GM12875 (cell line): Measurements from ENCODE around the gene PACRG.

Source experiments
- H3K4me3 ChIP-seq: one replicate; pipeline ENCODE4 v1.5.1; 2011; ENCODE audit warnings: low read depth, low read length, control low read depth
- CTCF ChIP-seq: IDR thresholded peaks from 2 replicates; pipeline ENCODE4 v1.5.1; 2011; ENCODE audit warnings: low read depth, mild to moderate bottlenecking, control low read depth, inconsistent platforms, low read length, moderate library complexity, borderline replicate concordance; ENCODE audit not compliant: insufficient read depth

The PACRG gene

DNA sequence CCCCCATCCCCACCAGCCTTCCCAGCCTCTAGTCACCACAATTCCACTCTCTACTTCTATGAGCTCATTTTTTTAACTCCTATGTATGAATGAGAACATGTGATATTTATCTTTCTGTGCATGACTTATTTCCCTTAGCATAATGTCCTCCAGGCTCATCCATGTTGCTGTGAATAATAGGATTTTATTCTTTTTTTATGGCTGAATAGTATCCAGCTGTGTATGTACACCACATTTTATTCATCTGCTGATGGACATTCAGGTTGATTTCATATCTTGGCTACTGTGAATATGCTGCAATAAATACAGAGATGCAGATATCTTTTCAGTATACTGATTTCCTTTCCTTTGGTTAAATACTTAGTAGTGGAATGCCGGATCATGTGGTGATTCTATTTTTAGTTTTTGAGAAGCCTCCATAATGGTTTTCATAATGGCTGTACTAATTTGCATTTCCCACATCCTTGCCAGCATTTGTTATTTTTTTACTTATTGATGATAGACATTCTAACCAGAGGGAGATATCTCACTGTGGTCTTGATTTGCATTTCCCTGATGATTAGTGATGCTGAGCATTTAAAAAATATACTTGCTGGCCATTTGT lies 194.9 kb downstream of the PACRG start:
- no peak for TF ChIP-seq CTCF
- no peak overlapping the region for H3K4me3 ChIP-seq

DNA sequence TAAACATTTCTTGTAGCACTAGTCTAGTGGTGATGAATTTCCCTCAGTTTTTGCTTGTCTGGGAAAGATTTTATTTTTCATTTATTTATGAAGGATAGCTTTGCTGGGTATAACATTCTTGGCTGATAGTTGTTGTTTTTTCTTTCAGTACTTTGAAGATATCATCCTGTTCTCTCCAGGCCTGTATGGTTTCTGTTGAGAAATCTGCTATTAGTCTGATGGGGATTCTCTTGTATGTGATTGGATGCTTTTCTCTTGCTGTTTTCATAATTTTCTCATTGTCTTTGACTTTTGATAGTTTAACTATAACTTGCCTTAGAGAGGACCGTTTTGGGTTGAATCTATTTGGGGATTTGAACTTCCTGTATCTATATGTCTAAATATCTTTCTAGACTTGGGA lies 207.1 kb downstream of the PACRG start:
- TF ChIP-seq CTCF = no peak
- H3K4me3 ChIP-seq = no peak overlapping the region

GRCh38 chr6:162940426-162940825 lies 212.7 kb downstream of the PACRG start:
- TF ChIP-seq CTCF = no peak
- H3K4me3 ChIP-seq = no peak overlapping the region

DNA sequence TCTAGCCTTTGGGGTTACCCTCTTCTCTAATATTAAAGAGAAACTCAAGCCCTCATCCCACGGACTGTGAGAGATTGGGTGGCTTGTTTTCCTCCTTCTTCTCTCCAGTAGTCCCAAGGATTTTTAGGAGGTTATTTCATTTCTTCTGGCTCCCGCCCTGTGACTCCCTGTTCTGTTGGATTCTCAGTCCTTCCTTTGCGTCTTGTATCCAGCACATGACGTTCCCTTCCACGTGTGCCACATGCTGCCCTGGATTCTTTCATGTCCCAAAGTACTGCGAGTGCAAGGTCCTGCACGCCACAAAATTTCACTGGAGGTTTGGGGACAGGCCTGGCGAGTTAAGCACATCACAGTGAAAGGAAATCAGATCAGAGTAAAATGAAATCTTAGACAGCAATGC lies 213.4 kb downstream of the PACRG start:
- no peak for TF ChIP-seq CTCF
- no peak overlapping the region for H3K4me3 ChIP-seq

- TF ChIP-seq CTCF = no peak
- H3K4me3 ChIP-seq = no peak overlapping the region
Observed at GRCh38 chr6:162942866-162943265, 215.1 kb downstream of the PACRG start.

DNA sequence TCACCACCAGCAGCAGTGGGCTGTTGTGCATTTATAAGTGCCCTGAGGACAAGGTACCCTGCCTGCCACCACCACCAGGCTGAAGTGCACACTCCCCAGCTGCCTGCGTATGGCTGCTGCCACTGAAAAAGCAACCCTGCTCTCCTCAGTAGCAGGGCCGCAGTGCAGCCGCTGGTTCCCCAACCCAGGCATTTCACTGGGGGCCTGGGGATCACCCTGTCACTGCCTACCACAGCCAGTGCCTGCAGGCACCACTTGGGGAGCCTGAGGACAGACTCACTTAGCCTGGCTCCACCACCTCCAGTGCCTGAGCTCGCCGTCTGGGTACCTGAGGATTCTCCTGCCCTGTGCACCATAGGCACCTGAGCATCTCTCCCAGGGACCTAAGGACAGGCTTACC lies 215.6 kb downstream of the PACRG start:
- no peak overlapping the region for H3K4me3 ChIP-seq
- no peak for TF ChIP-seq CTCF

DNA sequence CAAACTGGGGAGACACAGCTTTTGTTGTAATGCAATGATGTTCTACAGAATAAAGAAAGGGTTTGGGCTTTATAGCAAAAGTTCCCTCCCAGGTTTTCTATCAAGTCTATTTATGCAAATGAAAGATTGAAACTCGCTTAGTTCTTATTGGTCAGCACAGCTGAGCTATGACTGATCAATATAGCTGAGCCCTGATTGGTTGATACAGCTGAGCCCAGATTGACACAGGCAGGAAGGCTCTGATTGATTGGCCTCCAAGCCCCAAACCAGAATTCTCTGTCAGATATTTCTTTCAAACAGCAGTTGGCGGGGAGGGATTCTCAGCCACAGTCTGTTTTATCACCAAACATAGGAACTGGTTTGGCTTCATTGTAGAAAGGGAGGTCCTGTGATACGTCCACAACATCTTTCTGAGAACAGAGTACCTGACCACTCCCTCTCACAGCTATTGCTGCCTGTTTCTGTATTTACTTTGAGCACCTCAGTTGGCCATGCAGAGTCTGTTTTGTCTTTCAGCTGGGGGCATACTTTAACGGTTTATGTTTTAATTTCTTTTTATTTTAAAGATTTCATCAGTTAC lies 223.5 kb downstream of the PACRG start:
- no peak for TF ChIP-seq CTCF

More for the DNA sequence above, 223.5 kb downstream of the PACRG start:
- no peak overlapping the region for H3K4me3 ChIP-seq
